HG03064 (cell line): ENCODE measurements around the gene LUC7L.
"Not testable (repeated sequence)": the region's sequence is repeated elsewhere in the genome, so short reads cannot be mapped to it uniquely, and the experiment has no call there.

Source experiments
- ATAC-seq: cut with Tn5 transposase; IDR thresholded peaks from one replicate; pipeline ENCODE4 v1.9.1; 2021; ENCODE audit warnings: low read depth; ENCODE audit not compliant: unreplicated experiment

The LUC7L gene

GRCh38 chr16:234468-235305 lies 5.4 kb upstream of the LUC7L start, which contains the start of gene FAM234A:
Gene FAM234A, plus strand, starts transcription at chr16:234821. Its CDS starts 19,593 bp downstream, at chr16:254414.
- ATAC-seq, result peak; percentile 88

GRCh38 chr16:230949-231348 lies 1.7 kb upstream of the LUC7L start:
- ATAC-seq, result no peak

- ATAC-seq, result not testable (repeated sequence)
Observed at GRCh38 chr16:230351-230750, 1.1 kb upstream of the LUC7L start.

GRCh38 chr16:229731-230281 lies 557 bp upstream of the LUC7L start:
- ATAC-seq, result no peak

GRCh38 chr16:228151-228851 lies 948 bp downstream of the LUC7L start:
- no peak for ATAC-seq

- ATAC-seq, result no peak
Observed at GRCh38 chr16:220021-220420, 9.2 kb downstream of the LUC7L start.

GRCh38 chr16:212999-213398 lies 16.2 kb downstream of the LUC7L start:
- ATAC-seq, result no peak

- not testable (repeated sequence) for ATAC-seq
Observed at GRCh38 chr16:211631-212180, 17.5 kb downstream of the LUC7L start.

DNA sequence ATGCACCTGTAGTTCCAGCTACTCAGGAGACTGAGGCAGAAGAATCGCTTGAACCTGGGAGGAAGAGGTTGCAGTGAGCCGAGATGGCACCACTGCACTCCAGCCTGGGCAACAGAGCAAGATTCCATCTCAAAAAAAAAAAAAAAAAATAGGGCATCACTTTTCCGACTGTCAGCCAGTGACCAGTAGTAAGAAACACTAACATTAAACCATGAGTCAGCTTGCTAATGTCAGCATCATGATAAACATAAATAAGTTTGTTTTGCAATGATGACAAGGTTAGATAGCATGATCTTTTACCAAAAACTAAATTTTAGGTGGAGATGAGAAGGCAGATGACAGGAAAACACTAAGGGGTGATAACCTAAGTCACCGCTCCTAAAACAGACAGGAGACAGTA lies 19.9 kb downstream of the LUC7L start:
- not testable (repeated sequence) for ATAC-seq

DNA sequence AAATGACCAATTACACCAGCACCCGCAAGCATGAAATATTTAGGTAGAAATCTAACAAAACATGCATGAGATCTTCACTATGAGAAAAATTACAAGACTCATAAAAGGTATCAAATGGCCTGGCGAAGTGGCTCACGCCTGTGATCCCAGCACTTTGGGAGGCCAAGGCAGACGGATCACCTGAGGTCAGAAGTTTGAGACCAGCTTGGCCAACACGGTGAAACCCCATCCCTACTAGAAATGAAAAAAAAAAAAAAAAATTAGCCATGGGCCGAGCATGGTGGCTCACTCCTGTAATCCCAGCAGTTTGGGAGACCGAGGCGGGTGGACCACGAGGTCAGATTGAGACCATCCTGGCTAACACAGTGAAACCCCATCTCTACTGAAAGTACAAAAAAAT lies 25.2 kb downstream of the LUC7L start:
- not testable (repeated sequence) for ATAC-seq

- no peak for ATAC-seq
Observed at GRCh38 chr16:203246-203645, 26.0 kb downstream of the LUC7L start.

- ATAC-seq, result no peak
Observed at GRCh38 chr16:200388-200787, 28.9 kb downstream of the LUC7L start.

- no peak for ATAC-seq
Observed at GRCh38 chr16:194516-194915, 34.7 kb downstream of the LUC7L start.

DNA sequence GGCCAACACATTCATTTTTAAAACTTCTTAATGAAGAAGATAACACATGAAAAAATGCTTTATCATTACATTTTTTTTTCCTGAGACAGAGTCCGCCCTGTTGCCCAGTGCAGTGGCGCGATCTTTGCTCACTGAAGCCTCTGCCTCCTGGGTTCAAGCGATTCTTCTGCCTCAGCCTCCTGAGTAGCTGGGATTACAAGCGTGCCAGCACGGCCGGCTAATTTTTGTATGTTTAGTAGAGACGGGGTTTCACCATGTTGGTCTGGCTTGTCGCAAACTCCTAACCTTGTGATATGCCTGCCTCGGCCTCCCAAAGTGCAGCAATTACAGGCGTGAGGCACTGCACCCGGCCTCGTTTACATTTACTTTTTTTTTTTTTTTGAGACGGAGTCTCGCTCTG lies 35.8 kb downstream of the LUC7L start:
- no peak for ATAC-seq

DNA sequence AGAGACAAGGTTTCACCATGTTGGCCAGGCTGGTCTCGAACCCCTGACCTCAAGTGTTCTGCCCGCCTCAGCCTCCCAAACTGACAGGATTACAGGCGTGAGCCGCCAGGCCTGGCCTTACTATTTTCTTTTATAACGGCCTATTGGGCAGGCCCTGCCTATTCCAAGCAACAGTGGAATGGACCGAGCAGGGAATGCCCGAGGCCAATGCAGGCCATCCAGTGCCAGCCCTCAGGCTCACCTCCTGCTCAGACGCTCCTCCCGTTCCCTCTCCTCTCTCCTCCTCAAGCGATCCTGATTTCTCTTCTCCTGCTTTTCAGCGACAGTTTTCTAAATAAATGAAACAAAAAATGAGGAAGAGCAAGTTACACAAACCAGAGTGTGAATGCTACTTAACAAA lies 36.6 kb downstream of the LUC7L start:
- ATAC-seq, result no peak

GRCh38 chr16:191831-192230 lies 37.4 kb downstream of the LUC7L start:
- no peak for ATAC-seq

- ATAC-seq, result no peak
Observed at GRCh38 chr16:189604-190186, 39.6 kb downstream of the LUC7L start.

GRCh38 chr16:188674-189073 lies 40.6 kb downstream of the LUC7L start:
- no peak for ATAC-seq

DNA sequence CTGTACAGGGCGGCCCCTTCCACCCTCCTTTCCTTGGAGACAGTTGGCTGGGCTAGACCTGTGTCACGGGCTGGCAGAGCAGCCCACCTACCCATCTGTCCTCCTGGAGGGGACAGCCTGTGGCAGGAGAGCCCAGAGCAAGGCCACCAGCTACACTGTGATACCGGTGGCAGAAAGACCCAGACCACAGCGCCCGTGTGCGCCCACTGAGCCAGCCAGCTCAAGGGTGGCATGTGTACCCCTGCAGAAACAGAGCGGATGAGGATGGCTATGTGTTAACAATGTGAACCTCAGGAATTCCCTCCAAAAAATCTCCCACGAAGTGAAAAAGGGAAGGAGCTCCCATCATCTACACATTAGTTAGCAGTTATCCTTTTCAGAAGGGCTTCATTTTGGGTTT lies 41.9 kb downstream of the LUC7L start:
- no peak for ATAC-seq

DNA sequence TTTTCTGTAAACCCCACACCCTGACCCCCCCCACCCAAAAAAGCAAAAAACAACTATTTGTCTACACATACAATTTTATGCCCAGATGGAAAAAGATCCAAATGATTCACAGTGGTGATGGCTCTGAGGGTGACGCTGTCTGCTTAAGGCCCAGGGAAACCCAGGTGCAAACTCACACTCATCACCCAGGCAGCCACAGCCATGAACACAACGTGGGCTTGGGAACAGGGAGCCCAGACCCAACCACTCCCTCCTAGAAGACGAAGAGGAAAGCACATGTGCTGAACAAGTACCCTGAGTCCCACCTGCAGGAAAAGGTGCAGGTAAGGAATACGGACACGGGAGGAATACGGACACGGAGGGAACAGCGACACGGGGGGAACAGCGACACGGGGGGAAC lies 43.6 kb downstream of the LUC7L start:
- ATAC-seq, result no peak

- ATAC-seq, result no peak
Observed at GRCh38 chr16:185213-185612, 44.0 kb downstream of the LUC7L start.
